Measurements from ENCODE around the gene PCDHGA2. TPM values are rescaled to one million over a fixed set of nuclear protein-coding genes. Genes with fewer than 3 reads are reported as not detected.

PCDHGA2 gene
- total RNA-seq (2022; extraction: Qiagen RNA extraction; ENCODE audit: low read depth), result 0.66 to 0.87 TPM (median 0.76 TPM) in 5 replicates

DNA sequence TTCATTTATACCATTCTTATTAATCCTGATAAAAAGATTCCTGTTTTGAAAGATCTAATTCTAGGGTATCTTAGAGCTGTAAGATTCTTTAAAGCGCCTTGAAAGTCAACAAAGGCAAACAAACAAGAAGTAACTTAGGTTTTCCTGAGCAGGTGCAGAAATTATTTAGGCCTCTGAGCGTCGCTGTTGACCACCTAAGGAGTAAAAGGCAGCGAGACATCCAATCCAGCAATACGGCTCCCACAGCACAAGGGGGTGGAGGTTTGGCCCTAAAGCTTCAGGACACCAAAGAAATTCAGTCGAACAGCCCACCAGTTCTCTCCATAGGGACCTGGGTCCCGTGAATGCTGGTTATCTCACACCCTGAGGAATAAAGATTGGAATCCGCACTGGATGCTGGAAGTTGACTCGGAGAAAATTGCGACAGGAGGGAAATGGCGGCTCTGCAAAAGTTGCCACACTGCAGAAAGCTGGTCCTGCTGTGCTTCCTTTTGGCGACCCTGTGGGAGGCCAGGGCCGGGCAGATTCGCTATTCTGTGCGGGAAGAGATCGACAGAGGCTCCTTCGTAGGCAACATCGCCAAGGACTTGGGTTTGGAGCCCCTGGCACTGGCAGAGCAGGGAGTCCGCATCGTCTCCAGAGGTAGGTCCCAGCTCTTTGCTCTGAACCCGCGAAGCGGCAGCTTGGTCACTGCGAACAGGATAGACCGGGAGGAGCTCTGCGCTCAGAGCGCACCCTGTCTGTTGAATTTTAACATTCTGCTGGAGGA, at the start of gene PCDHGA2:
Gene PCDHGA2, plus strand, starts transcription at position 223 of the 769 bp plus-strand sequence.

DNA sequence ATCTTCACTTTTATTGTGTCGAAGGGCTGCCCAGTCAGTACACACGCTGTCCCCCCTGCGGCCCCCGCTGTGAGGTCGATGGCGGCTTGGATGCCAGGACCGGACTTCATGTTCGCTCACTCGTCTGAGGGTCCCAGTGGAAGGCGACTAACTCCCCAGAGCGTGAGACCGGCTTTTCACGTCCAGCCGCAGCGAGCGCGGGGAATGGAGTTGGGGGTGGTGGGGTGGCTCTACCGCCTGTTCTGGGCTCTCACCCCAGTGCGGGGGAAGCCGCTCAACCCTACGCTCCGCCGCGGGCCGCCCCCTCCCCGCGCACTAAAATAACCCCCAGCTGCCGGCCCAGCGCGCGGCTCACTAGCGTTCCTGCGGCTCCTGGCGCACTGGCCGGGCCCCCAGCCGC, 34.8 kb upstream of the PCDHGA2 start, which contains the start of gene SLC25A2:
Gene SLC25A2, minus strand, starts transcription at position 294 of the 400 bp plus-strand sequence. Its CDS starts 184 bp downstream, at position 110.

DNA sequence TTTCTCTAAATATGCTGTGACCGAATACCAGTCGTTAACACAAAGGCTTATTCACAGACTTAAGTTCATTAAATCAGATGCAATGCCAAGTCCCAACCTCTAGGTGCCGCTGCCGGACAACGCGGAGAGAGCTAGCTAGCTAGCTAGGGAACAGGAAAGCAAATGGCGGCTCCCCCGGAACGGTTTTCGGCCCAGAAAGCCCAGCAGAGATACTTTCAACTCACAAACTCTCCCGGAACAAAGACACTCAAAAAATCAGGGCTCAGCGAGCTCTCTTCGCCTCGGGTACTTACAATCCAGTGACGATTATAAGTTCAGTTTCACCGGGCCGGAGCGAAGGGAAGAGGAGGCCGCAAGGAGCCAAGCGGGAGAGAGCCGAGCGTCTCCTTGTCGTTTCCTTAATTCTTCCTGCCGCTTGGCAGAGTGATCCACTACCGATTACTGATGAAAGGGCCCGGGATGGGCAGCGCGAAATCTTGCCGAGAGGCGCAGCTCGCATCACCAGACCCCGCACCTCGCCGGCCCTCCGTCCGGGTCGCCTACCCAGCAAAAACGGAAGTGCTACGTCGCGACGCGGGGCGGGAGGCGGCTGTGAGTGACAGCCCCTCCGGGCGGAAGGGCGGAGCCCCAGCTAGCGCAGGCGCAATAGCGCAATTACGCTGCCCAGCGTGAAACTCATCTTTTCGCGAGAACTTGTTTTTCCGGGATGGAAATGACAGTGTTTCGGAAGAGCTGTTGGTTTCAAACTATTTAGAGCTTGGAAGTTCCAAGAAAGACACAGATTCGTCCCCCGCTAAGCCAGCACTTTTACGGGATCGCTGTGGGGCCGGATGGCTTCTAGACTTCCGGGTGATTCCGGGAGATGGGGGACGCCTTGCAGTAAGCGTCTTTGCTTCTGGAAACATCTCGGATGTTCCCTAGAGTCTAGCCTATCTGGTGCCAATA, 18.1 kb upstream of the PCDHGA2 start, which contains the start of gene TAF7:
Gene TAF7, minus strand, starts transcription at position 560 of the 945 bp plus-strand sequence. CDS start 740 bp downstream, outside the sequence.

DNA sequence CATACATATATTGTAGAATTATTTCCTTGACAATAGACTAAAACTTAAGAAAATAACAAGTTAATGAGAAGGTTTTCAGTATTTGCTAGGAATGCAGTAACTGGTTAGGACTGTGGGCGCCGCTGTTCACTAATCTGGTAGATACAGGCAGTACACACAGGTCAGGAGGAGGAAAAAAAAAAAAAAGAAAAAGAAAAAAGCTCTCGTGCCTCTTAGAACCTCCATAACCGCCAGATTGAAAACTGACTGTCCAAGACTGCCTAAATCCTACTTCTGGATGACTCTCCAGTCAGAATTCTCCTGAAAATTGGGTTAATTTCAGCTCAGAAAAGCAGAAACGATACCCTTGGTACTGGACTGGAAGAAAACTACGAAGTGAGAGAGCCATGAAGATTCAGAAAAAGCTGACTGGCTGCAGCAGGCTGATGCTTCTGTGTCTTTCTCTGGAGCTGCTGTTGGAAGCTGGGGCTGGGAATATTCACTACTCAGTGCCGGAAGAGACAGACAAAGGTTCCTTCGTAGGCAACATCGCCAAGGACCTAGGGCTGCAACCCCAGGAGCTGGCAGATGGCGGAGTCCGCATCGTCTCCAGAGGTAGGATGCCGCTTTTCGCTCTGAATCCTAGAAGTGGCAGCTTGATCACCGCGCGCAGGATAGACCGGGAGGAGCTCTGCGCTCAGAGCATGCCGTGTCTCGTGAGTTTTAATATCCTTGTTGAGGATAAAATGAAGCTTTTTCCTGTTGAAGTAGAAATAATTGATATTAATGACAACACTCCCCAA, 8.1 kb upstream of the PCDHGA2 start, which contains the start of gene PCDHGA1:
Gene PCDHGA1, plus strand, starts transcription at position 216 of the 782 bp plus-strand sequence.

DNA sequence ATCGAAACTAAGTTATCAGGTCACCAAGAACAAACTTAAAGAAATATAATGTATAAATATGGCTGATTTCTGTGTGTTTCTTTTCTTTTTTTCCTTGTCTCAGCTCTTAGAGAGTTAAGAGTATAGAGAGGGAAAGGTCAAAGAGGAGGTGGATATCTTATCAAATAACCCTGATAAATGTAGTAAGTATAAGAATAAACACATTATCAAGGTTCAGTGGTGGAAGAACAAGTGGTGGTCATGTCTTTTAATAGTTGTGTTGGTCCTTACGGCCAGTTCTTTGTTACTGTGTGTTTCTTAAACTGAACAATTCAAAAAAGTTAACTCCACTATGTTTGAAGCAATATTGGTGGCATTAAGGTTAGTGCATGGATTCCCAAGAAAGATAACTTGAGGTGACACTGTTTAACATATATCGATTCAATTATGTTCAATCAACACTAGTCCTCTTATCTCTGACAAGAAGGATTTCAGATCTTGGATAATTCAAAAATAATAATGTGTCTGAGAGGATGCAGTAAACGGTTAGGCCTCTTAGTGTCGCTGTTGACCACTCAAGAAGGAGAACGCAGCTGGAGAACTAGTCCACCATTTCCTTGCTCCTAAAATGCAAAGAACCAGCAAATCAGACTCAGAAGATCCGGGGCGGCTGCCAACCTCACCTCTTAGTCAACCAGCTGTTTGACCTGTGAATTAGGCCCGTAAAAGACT, 4.8 kb downstream of the PCDHGA2 start, which contains the start of gene PCDHGA3:
Gene PCDHGA3, plus strand, starts transcription at position 588 of the 711 bp plus-strand sequence. CDS start 205 bp downstream, outside the sequence.

DNA sequence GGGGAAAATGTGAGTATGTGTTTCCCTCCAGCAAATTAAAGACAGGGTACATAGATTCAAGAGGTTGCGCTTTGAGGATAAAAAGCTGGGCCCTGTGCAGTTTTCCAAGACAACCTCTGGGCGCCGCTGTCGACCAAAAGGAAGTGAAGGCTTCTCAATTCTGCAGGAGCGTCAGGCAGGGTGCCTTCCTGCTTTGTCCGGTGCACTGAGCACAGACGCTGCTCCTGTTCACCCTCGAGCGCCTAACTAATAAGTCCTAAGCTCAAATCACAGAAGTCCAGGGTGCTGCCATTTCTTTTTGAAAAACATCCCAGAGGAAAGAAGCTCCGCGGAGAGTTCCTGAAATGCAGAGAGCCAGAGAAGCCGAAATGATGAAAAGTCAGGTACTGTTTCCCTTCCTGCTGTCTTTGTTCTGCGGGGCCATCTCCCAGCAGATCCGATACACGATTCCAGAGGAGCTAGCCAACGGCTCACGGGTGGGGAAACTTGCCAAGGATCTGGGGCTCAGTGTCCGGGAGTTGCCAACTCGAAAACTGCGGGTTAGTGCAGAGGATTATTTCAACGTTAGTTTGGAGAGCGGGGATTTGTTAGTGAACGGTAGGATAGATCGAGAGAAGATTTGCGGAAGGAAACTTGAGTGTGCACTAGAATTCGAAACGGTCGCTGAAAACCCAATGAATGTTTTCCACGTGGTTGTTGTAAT, 11.5 kb downstream of the PCDHGA2 start, which contains the start of gene PCDHGB1:
Gene PCDHGB1, plus strand, starts transcription at position 183 of the 703 bp plus-strand sequence. Its CDS starts 162 bp downstream, at position 345.

DNA sequence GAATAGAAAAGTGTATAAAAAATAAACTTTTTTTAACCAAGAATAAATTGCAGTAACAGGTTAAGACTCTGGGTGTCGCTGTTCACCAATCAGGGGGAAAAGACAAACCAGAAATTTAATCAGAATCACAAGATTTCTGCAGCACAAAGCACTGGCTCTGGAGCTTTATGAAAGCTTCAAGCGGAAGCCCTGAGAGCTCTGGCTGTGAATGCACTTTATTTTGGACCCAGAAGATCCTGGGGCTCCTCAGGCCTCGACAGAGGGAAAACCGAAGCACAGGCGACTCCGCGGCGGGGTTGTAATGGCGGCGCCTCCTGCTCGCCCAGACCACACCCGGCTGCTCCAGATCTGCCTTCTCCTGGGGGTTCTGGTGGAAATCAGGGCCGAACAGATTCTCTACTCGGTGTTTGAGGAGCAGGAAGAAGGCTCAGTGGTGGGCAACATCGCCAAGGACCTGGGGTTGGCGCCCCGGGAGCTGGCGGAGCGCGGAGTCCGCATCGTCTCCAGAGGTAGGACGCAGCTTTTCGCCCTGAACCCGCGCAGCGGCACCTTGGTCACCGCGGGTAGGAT, 16.4 kb downstream of the PCDHGA2 start, which contains the start of gene PCDHGA4:
Gene PCDHGA4, plus strand, starts transcription at position 122 of the 570 bp plus-strand sequence. Its CDS starts 87 bp downstream, at position 209.

DNA sequence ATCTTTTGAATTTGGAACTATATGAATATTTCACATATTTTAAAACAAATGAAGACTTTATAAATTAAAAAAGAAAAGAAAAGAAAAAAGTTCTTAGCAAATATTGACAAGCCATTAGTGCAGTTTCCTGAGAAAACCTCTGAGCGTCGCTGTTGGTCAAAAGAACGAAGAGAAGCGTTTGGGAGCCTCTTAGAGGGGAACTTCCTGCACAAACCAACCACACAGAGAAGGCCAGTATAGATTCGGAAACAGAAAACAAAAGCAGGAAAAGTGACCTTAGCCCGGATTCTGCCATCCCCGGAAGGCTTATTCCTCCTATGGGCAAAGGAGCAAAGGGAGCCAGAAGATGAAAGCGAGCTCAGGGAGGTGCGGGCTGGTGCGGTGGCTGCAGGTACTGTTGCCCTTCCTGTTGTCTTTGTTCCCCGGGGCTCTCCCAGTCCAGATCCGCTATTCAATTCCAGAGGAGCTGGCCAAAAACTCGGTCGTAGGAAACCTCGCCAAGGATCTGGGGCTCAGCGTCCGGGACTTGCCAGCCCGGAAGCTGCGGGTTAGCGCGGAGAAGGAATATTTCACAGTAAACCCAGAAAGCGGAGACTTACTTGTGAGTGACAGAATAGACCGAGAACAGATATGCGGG, 21.3 kb downstream of the PCDHGA2 start, which contains the start of gene PCDHGB2:
Gene PCDHGB2, plus strand, starts transcription at position 205 of the 637 bp plus-strand sequence. Its CDS starts 142 bp downstream, at position 347.

DNA sequence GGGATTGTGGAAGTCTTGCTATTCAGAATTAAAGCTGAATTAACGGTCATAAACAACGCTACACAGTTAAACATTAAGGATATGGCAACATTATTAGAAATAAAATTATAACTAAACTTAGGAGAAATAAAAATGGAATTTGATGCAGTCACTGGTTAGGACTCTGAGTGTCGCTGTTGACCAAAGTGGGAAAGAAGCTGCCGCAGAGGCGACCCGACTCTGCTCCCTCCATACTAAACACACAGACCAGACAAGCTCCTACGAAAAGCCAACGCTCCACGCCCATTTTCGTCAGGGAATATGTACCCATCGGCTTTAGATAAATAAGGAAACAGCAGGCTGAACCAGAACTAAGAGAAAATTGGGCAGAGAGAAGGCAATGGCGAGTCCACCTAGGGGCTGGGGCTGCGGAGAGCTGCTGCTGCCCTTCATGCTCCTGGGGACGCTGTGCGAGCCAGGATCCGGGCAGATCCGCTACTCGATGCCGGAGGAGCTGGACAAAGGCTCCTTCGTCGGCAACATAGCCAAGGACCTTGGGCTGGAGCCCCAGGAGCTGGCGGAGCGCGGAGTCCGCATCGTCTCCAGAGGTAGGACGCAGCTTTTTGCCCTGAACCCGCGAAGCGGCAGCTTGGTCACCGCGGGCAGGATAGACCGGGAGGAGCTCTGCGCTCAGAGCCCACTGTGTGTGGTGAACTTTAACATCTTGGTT, 25.5 kb downstream of the PCDHGA2 start, which contains the start of gene PCDHGA5:
Gene PCDHGA5, plus strand, starts transcription at position 211 of the 709 bp plus-strand sequence. Its CDS starts 169 bp downstream, at position 380.

DNA sequence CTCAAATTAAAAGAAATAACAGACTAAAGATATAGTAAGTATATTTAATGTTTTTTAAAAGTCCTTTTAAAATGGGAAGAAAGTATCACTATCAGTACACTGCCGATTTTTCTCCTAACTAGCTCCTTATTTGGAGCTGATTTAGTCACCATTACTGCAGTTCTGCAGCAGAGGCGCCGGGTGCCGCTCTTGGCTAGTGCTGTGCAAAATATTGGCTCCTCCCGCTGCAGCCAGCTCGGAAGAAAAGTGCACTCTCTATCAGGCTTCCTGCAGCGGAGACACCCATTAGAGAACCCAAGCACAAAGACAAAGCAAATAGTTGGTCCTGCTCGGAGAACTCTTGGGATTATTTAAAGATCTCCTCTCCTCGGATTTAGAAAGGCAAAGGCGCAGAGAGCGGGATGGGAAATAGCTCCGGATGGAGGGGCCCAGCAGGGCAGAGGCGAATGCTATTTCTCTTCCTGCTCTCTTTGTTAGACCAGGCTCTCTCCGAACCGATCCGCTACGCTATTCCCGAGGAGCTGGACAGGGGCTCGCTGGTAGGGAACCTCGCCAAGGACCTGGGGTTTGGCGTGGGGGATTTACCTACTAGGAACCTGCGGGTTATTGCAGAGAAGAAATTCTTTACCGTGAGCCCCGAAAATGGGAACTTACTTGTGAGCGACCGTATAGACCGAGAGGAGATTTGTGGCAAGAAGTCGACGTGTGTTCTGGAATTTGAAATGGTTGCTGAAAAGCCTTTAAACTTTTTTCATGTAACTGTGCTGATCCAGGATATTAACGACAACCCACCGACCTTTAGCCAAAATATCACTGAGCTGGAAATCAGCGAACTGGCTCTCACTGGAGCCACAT, 31.7 kb downstream of the PCDHGA2 start, which contains the start of gene PCDHGB3:
Gene PCDHGB3, plus strand, starts transcription at position 249 of the 855 bp plus-strand sequence. Its CDS starts 153 bp downstream, at position 402.

DNA sequence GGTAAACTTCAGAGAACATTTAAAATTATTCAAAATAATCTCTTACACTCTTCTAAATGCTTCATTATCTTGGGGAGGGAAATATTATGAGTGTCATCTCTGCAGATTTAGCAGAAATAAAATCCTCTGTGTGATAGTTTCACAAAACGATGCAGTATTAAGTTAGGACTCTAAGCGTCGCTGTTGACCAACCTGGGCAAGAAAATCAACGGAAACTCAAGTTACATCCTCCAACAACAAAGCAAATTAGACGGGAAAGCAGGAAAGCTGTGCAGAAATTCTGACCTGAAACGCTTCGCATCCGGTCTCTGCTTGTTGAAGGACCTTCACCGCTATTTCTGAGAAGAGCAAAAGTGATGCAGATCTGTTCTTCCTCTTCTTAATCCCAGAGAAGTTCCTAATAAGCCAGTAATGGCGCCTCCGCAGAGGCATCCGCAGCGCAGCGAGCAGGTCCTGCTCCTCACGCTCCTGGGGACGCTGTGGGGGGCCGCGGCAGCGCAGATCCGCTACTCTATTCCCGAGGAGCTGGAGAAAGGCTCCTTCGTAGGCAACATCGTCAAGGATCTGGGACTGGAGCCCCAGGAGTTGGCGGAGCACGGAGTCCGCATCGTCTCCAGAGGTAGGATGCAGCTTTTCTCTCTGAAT, 35.2 kb downstream of the PCDHGA2 start, which contains the start of gene PCDHGA6:
Gene PCDHGA6, plus strand, starts transcription at position 219 of the 645 bp plus-strand sequence. Its CDS starts 193 bp downstream, at position 412.

DNA sequence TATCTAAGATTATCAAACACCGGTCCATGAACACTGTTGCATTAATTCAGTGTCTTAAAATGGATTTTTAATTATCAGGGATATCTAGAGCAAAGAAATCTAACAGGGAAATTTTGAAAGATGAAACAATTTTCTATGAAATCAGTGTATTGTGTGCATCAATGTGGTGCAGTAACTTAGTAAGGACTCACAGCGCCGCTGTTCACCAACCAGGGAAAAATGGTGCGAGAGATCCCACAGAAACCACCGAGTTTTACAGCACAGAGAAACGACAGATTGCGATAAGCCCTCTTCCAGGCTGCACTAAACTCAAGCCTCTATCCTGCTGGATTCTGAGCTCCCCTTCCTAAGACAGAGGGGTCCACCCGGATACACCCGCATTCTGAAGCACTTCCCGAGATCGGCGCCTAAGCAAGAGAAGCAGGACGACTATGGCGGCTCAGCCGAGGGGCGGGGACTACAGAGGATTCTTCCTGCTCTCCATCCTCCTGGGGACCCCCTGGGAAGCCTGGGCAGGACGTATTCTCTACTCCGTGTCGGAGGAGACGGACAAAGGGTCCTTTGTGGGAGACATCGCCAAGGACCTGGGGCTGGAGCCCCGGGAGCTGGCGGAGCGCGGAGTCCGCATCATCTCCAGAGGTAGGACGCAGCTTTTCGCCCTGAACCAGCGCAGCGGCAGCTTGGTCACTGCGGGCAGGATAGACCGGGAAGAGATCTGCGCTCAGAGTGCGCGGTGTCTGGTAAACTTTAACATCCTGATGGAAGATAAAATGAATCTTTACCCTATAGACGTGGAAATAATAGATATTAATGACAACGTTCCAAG, 44.1 kb downstream of the PCDHGA2 start, which contains the start of gene PCDHGA7:
Gene PCDHGA7, plus strand, starts transcription at position 274 of the 826 bp plus-strand sequence. Its CDS starts 158 bp downstream, at position 432.

DNA sequence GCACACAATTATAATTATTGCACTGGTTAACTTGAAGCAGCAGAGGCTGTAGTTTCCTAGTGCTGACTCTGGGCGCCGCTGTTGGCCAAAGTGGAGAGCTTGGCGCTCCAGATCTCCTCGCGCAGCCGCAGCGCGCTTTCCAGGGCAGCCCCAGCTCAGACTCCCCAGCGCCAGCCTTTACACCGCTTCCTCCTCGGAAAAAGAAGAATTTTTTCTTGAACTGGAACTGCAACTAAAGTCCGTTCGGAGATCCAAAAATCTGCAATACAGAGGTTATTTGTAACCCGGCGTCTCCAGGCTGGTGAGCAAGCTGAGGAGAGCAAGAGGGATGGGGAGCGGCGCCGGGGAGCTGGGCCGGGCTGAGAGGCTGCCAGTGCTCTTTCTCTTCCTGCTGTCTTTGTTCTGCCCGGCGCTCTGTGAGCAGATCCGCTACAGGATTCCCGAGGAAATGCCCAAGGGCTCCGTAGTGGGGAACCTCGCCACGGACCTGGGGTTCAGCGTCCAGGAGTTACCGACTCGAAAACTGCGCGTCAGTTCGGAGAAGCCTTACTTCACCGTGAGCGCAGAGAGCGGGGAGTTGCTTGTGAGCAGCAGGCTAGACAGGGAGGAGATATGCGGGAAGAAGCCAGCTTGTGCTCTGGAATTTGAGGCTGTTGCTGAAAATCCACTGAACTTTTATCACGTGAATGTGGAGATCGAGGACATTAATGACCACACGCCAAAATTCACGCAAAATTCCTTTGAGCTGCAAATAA, 49.2 kb downstream of the PCDHGA2 start, which contains the start of gene PCDHGB4:
Gene PCDHGB4, plus strand, starts transcription at position 142 of the 755 bp plus-strand sequence. Its CDS starts 187 bp downstream, at position 329.

DNA sequence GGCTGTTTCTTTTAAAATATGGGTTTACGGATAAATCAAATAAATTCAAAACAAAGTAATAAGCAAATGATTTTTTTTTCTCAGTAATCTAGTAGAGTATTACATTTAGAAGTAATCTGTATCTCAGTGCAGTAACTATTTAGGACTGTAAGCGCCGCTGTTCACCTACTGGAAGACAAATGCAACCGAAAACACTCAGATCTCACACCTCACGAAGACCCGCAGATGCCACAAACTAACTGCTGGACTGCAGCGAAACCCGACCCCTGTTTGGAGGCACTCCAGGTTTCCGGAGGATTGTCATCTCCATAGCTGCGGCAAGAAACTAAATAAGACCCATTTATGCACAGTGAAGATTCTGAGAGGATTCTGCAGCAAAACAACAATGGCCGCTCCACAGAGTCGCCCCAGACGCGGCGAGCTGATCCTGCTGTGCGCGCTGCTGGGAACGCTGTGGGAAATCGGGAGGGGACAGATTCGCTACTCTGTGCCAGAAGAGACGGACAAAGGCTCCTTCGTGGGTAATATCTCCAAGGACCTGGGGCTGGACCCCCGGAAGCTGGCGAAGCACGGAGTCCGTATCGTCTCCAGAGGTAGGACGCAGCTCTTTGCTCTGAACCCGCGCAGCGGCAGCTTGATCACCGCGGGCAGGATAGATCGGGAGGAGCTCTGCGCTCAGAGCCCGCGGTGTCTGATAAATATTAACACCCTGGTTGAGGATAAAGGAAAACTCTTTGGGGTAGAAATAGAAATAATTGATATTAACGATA, 54.1 kb downstream of the PCDHGA2 start, which contains the start of gene PCDHGA8:
Gene PCDHGA8, plus strand, starts transcription at position 205 of the 770 bp plus-strand sequence. Its CDS starts 181 bp downstream, at position 386.

Data from A549 treated with DMSO at 1 μM for 4 hours (cell line).